ENCODE data around the gene PHPT1.
"Not testable (repeated sequence)": the region's sequence is repeated elsewhere in the genome, so short reads cannot be mapped to it uniquely, and the experiment has no call there.

PHPT1 gene

GRCh38 chr9:136823136-136824046 is 25.8 kb upstream of the PHPT1 start:
- no peak for DNase-seq

GRCh38 chr9:136824496-136825225 is 24.5 kb upstream of the PHPT1 start:
- no peak for DNase-seq

GRCh38 chr9:136825295-136826187 is 23.7 kb upstream of the PHPT1 start:
- no peak for DNase-seq

GRCh38 chr9:136826188-136826541 is 23.0 kb upstream of the PHPT1 start:
- DNase-seq, result no peak

GRCh38 chr9:136826703-136827582 is 22.3 kb upstream of the PHPT1 start:
- no peak for DNase-seq

GRCh38 chr9:136827794-136828473 is 21.3 kb upstream of the PHPT1 start:
- no peak for DNase-seq

GRCh38 chr9:136828474-136829140 is 20.6 kb upstream of the PHPT1 start:
- DNase-seq, result no peak

- no peak for DNase-seq
Measured at GRCh38 chr9:136829412-136829811, 19.8 kb upstream of the PHPT1 start.

- no peak for DNase-seq
Measured at GRCh38 chr9:136829981-136830885, 19.0 kb upstream of the PHPT1 start.

- DNase-seq, result no peak
Measured at GRCh38 chr9:136831002-136831719, 18.0 kb upstream of the PHPT1 start.

GRCh38 chr9:136831720-136832104 is 17.5 kb upstream of the PHPT1 start:
- no peak for DNase-seq

- no peak for DNase-seq
Measured at GRCh38 chr9:136832581-136832980, 16.6 kb upstream of the PHPT1 start.

GRCh38 chr9:136833381-136834048 is 15.7 kb upstream of the PHPT1 start:
- DNase-seq, result not testable (repeated sequence)

- DNase-seq, result no peak
Measured at GRCh38 chr9:136835162-136835931, 13.9 kb upstream of the PHPT1 start.

- no peak for DNase-seq
Measured at GRCh38 chr9:136835932-136836904, 13.0 kb upstream of the PHPT1 start.

- no peak for DNase-seq
Measured at GRCh38 chr9:136837146-136837855, 11.9 kb upstream of the PHPT1 start.
